SK-N-SH (cell line): ENCODE data around the gene PRCC.

Experiments used
- EP300 ChIP-seq, 2 experiments: IDR thresholded peaks; 2 replicates each; pipeline versions ENCODE4 v1.4.0 to v1.6.1; 2012; ENCODE audit warnings: borderline replicate concordance in 1 of 2, low read depth in 1 of 2, low read length in 1 of 2
- FOXM1 ChIP-seq: IDR thresholded peaks from 2 replicates; pipeline ENCODE4 v1.4.0; 2012; ENCODE audit warnings: low read depth, mild to moderate bottlenecking
- JUND ChIP-seq: IDR thresholded peaks from 2 replicates; pipeline ENCODE4 v1.4.0; 2012
- RFX5 ChIP-seq: IDR thresholded peaks from 2 replicates; pipeline ENCODE4 v1.6.1; 2012; ENCODE audit warnings: mild to moderate bottlenecking, improper control_type of control experiment, low read length
- SIN3A ChIP-seq: IDR thresholded peaks from 2 replicates; pipeline ENCODE4 v1.6.1; 2012; ENCODE audit warnings: low read depth, mild to moderate bottlenecking, low read length, moderate library complexity, borderline replicate concordance
- TF ChIP-seq, protein P1 (sequence below): fragments of 200-600 bp; sonication (generic); IDR thresholded peaks from 2 replicates; pipeline ENCODE4 v1.6.1; 2017; ENCODE audit warnings: antibody characterized with exemption, mild to moderate bottlenecking, moderate library complexity
- TF ChIP-seq, protein P2 (sequence below): IDR thresholded peaks from 2 replicates; pipeline ENCODE4 v1.4.0; 2012; ENCODE audit warnings: low read depth, borderline replicate concordance

DNA sequence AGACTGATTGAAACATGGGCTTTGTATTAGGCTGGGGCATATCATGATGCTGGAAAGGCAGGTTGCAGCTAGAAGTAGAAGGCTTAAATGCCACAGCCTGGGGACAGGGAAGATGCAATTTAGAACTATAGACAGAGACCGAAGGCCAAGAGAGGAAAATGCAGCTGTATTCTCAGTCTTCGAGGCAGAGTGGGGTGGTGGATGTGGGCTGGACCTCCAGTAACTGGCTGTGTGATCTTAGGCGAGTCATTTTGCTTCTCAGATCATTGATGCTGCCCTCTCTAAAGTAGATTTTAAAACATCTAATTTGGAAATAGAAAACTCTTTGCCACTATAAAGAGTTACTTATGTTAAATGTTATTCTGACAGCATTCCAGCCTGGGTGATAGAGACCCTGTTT lies 67.0 kb downstream of the PRCC start:
- TF ChIP-seq, protein P1, sequence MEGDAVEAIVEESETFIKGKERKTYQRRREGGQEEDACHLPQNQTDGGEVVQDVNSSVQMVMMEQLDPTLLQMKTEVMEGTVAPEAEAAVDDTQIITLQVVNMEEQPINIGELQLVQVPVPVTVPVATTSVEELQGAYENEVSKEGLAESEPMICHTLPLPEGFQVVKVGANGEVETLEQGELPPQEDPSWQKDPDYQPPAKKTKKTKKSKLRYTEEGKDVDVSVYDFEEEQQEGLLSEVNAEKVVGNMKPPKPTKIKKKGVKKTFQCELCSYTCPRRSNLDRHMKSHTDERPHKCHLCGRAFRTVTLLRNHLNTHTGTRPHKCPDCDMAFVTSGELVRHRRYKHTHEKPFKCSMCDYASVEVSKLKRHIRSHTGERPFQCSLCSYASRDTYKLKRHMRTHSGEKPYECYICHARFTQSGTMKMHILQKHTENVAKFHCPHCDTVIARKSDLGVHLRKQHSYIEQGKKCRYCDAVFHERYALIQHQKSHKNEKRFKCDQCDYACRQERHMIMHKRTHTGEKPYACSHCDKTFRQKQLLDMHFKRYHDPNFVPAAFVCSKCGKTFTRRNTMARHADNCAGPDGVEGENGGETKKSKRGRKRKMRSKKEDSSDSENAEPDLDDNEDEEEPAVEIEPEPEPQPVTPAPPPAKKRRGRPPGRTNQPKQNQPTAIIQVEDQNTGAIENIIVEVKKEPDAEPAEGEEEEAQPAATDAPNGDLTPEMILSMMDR: no peak
- TF ChIP-seq JUND (no peak), RFX5 (no peak), FOXM1 (no peak), EP300 (IDR thresholded peaks at IDR 0.05; ENCODE audit: borderline replicate concordance in 1 of 2, low read depth in 1 of 2, low read length in 1 of 2) (no peak), SIN3A (no peak)
- TF ChIP-seq, protein P2, sequence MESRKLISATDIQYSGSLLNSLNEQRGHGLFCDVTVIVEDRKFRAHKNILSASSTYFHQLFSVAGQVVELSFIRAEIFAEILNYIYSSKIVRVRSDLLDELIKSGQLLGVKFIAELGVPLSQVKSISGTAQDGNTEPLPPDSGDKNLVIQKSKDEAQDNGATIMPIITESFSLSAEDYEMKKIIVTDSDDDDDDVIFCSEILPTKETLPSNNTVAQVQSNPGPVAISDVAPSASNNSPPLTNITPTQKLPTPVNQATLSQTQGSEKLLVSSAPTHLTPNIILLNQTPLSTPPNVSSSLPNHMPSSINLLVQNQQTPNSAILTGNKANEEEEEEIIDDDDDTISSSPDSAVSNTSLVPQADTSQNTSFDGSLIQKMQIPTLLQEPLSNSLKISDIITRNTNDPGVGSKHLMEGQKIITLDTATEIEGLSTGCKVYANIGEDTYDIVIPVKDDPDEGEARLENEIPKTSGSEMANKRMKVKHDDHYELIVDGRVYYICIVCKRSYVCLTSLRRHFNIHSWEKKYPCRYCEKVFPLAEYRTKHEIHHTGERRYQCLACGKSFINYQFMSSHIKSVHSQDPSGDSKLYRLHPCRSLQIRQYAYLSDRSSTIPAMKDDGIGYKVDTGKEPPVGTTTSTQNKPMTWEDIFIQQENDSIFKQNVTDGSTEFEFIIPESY: no peak
